GM19328 (cell line): ENCODE data around the gene PRKCH.

Experiments
- ATAC-seq: cut with Tn5 transposase; IDR thresholded peaks from one replicate; pipeline ENCODE4 v1.9.1; 2021; ENCODE audit warnings: mild to moderate bottlenecking, moderate library complexity; ENCODE audit not compliant: unreplicated experiment

Gene PRKCH

GRCh38 chr14:61321385-61322010 lies at the start of gene PRKCH:
Gene PRKCH, plus strand, starts transcription at chr14:61321579. Its CDS starts 523 bp downstream, at chr14:61322102.
- peak; percentile 54 for ATAC-seq

- no peak for ATAC-seq
These were observed 44.1 kb upstream of the PRKCH start for GRCh38 chr14:61277232-61277631.

GRCh38 chr14:61277784-61278183 lies 43.6 kb upstream of the PRKCH start:
- ATAC-seq: no peak

GRCh38 chr14:61279082-61279481 lies 42.3 kb upstream of the PRKCH start:
- no peak for ATAC-seq

- ATAC-seq: no peak
These were observed 41.3 kb upstream of the PRKCH start for GRCh38 chr14:61280092-61280525.

GRCh38 chr14:61280526-61281185 lies 40.7 kb upstream of the PRKCH start:
- no peak for ATAC-seq

GRCh38 chr14:61281186-61281947 lies 40.0 kb upstream of the PRKCH start, which contains the start of gene TMEM30B:
Gene TMEM30B, minus strand, starts transcription at chr14:61281338. Its CDS starts 191 bp downstream, at chr14:61281147.
- no peak for ATAC-seq

GRCh38 chr14:61281948-61282275 lies 39.5 kb upstream of the PRKCH start:
- ATAC-seq: no peak

GRCh38 chr14:61282746-61283145 lies 38.6 kb upstream of the PRKCH start:
- ATAC-seq: no peak

- ATAC-seq: no peak
These were observed 37.4 kb upstream of the PRKCH start for GRCh38 chr14:61284001-61284400.

- no peak for ATAC-seq
These were observed 36.0 kb upstream of the PRKCH start for GRCh38 chr14:61285364-61285763.

- ATAC-seq: no peak
These were observed 34.2 kb upstream of the PRKCH start for GRCh38 chr14:61287196-61287595.

GRCh38 chr14:61288228-61288627 lies 33.2 kb upstream of the PRKCH start:
- no peak for ATAC-seq

GRCh38 chr14:61288720-61289119 lies 32.7 kb upstream of the PRKCH start:
- ATAC-seq: no peak

- no peak for ATAC-seq
These were observed 30.7 kb upstream of the PRKCH start for GRCh38 chr14:61290701-61291100.

- ATAC-seq: no peak
These were observed 25.2 kb upstream of the PRKCH start for GRCh38 chr14:61296151-61296550.

GRCh38 chr14:61296719-61297502 lies 24.5 kb upstream of the PRKCH start:
- ATAC-seq: no peak

- ATAC-seq: no peak
These were observed 23.8 kb upstream of the PRKCH start for GRCh38 chr14:61297581-61297980.

GRCh38 chr14:61298824-61299223 lies 22.6 kb upstream of the PRKCH start:
- no peak for ATAC-seq

GRCh38 chr14:61300209-61300608 lies 21.2 kb upstream of the PRKCH start:
- no peak for ATAC-seq

GRCh38 chr14:61300754-61301153 lies 20.6 kb upstream of the PRKCH start:
- no peak for ATAC-seq
